ENCODE results near the gene SARS1.
"Not testable (repeated sequence)": the region's sequence is repeated elsewhere in the genome, so short reads cannot be mapped to it uniquely, and the experiment has no call there.

Gene SARS1

GRCh38 chr1:109193653-109194590, 19.8 kb upstream of the SARS1 start:
- peak; percentile 71 to 72 for DNase-seq

DNA sequence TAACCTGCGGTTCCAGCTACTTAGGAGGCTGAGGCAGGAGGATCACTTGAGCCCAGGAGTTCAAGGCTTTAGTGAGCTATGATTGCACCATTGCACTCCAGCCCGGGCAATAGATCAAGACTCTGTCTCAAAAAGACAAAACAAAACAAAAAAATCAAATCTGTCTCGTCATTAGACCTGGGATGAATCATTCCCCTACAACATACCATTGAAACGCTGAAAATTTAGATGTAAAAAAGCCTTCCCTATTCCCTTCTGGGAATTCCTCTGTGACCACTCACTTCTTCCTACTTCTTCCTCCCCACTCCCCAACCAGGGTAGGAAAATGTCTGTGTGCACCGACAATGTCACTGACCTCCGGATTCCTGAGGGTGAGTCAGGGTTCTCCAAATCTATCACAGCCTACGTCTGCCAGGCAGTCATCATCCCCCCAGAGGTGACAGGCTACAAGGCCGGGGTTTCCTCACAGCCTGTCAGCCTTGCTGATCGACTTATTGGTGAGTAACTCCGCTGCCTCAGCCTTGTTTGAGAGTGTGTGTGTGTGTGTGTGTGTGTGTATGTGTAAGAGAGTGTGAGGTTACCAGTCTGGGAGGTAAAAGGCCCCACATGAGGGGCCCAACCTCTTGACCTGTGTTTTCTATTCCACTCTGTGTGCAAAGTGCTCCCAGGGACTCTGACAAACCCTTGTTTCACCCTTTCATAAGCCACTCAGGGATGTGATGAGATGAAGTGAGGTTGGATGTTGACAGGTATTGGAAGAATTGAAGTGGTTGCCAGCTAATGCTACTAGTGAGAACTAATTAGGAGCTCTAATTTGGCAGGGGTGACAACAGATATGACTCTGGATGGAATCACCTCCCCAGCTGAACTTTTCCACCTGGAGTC, 16.3 kb upstream of the SARS1 start:
- DNase-seq = peak in 1 of 2 donors; percentile 40

- DNase-seq = no peak
Observed at GRCh38 chr1:109198043-109198695, 15.5 kb upstream of the SARS1 start.

DNA sequence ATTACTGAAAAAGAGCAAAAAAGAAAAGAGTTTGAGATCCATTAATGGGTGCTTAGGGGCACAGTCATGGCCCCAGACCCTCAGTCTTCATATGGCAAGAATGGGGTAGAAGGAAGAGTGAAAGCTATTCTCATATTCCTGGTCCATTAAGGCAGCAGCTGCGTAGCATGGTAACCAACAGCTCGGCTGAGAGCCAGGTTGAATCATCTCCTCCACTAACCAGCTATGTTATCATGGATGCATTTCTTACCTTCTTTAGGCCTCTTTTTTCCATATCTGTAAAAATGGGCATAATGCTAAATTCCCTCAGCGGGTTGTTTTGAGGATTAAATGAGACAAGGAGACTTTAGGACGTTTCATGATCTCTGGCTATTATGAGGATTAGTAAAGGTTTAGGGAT, 15.0 kb upstream of the SARS1 start:
- no peak for DNase-seq

DNA sequence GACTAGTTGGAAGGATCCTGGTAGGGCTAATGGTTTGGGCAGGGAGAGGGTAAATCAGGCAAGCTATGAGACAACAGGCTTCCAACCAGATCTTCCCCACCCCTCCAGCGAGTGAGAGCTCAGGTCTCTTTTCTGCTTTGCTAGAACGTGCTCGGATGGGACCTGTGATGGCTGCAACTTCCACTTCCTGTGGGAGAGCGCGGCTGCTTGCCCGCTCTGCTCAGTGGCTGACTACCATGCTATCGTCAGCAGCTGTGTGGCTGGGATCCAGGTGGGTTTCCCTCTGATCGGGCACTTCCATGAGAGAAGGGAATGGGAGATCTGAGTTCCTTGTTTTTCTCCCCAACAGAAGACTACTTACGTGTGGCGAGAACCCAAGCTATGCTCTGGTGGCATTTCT, 14.0 kb upstream of the SARS1 start:
- no peak for DNase-seq

DNA sequence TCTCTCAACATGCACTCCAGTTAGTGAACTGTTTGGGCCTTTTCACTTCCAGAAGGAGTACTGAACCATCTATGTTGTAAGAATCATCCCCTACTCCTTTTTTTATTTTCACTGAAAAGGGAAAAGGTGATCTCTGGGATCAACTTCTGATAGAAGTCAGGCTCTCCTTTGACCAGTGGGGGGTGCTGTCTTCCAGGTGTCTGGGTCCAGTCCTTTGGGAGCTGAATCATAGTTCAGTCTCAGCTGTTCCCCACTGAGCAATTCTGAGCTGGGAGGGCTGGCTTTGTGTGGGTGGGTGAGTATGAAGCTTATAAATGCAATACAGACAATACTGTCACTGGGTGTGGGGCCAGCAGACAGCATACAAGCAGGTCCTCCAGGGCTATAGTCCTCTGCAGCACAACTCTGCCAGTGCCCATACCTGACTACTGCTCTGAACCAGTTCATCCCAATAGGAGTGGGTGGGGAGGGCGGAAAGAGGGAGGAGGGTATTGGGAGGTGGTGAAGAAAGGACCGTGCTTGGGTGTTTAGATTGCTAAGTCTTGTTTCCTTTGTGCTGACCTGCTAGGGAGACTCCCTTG, 12.5 kb upstream of the SARS1 start:
- peak; percentile 81 to 91 for DNase-seq

DNA sequence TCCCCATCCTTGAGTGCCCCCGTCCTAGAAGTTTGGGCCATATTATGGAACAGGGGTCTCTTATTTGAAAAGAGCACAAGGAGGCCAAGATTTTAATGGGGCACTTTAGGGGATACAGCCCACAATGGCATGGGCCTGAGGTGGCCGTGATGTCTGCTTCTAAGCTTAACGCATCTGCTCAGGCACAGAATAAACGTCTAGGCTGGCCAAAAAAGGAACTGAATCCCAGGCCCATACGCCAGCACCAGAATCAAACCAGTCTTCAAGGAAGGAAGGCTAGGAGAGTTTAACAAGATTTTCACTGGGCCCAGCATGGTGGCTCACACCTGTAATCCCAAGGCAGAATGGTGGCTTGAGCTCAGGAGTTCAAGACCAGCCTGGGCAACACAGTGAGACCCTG, 9.2 kb upstream of the SARS1 start:
- DNase-seq = no peak

DNA sequence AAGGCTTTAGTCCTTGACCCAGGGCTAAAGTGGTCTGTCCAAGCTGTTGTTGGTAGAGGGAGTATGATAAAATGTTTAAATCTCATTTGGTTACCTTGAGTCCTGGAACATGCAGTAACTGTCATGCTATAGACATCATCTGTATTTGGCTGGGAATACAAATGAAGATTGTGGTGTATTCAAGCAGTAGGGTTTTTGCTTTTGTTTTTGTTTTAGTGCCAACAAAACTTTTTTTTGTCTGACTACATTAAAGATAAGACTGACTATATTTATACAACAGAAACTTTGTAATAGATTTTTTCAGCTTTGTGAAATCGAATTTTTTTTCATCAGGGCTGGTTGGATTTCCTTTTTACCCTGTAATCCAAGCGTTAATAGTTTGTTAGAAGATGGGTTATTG, 7.4 kb upstream of the SARS1 start:
- no peak for DNase-seq

GRCh38 chr1:109207467-109208103, 6.1 kb upstream of the SARS1 start:
- DNase-seq = no peak

GRCh38 chr1:109208394-109208793, 5.3 kb upstream of the SARS1 start:
- no peak for DNase-seq

DNA sequence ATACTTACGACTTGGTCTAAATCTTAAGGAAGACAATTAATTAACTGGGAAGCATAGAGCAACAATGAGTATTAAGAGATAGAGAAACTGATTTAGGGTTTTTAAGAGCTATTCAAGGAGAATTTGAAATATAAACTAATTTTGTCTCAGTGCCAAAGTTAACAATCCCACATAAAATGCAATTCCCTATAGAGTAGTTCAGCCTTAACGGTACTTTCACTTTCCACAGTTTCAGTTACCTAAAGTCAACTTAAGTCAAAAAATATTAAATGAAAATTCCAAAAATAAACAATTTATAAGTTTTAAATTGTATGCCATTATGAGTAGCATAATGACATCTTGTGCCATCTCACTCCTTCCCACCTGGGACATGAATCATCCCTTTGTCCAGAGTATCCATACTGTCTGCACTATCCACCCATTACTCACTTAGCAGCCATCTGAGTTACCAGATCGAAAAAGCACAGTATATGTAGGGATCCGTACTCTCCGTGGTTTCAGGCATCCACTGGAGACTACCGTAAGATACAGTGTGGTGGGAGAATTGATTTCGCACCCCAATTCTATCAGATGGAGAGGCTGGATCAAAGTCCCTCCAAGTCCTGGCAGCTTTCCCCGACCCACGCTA, 4.8 kb upstream of the SARS1 start:
- no peak for DNase-seq

- no peak for DNase-seq
Observed at GRCh38 chr1:109210058-109210457, 3.7 kb upstream of the SARS1 start.

DNA sequence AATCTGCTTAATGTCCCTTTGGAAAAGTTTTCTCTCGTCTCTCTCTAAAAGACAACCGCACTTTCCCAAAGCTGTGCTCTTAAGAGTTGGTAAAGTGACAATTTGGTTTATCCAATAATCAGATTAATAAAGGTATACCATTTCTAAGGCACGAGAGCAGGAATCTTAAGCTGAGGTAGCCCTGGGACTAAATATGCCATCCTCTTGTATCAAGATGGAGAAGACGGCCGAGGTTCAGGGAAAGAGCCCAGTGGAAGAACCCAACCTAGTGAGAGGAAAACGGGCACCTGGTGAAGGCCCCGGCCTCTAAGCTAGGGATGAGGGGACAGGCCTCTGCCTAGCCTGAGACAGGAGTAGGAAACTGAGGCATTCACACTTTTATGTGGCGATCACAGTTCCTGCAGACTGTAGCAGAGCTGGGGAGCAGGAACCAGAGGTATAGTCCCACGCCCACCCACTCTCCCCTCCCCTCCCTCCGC, 334 bp upstream of the SARS1 start:
- DNase-seq = no peak

DNA sequence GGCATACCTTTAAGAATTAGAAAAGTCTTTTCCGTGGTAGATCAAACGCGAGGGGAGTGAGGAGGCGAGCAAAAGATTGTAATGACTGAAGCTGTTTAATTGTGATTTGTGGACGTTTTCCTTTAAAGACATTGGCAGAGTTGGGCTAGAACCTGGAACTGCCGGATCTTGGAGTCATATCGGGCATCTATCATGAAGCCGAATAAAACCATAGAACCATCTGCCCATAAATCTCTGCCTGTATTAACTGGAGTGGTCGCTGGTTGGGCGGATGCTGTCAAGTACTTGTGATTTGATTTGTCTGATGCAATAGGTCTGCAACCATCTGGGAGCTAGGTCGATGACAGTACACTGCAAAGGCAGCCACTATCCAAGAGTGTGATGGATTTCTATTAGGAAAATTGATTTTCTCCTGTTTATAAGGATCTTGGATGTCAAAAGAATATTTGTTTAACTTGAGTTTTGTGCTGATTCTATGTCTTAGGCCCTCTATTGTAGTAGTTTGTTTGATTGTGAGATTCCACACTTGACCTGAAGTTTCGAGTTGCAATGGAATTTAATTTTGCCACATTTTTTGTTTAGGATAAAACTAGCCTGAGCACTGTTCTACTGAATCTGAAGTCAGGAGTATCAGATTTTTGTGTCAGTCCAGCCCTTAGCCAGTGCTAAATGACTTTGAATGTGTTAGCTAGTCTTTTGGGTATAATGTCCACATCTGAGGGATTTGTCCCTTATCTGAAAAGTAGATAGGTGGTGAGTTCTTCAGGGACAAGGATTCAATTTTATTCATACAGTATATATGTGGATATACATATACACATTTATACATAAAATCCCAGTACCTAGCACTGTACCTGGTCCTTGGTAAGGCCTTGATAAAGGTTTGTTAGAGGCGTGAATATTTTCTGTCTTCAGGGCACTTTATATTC, 1.2 kb downstream of the SARS1 start:
- peak; percentile 45 to 69 for DNase-seq

DNA sequence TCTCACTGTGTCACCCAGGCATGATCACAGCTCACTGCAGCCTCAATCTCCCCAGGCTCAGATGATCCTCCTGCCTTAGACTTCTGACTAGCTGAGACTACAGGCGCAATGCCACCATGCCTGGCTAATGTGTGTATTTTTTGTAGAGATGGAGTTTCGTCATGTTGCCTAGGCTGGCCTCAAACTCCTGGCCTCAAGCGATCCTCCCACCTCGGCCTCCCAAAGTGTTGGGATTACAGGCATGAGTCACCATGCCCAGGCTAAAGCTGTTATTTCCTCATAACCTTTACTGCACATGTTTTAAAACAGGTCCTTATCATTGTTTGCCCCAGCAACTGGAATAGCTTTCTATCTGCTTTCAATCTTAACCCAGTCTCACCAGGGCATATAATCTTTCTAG, 2.9 kb downstream of the SARS1 start:
- no peak for DNase-seq

GRCh38 chr1:109218516-109218915, 4.8 kb downstream of the SARS1 start:
- no peak for DNase-seq

DNA sequence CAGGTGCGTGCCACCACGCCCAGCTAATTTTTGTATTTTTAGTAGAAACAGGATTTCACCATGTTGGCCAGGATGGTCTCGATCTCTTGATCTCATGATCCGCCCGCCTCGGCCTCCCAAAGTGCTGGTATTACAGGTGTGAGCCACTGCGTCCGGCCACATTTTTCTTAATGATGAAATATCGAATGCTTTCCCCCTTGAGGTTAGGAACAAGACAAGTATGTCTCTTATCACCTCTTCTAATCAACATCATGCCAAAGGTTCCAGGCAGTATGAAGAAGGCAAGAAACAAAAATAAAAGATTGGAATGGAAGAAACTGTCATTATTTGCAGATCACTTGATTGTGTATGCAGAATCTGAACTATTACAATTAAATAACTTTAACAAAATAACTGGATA, 7.5 kb downstream of the SARS1 start:
- not testable (repeated sequence) for DNase-seq

DNA sequence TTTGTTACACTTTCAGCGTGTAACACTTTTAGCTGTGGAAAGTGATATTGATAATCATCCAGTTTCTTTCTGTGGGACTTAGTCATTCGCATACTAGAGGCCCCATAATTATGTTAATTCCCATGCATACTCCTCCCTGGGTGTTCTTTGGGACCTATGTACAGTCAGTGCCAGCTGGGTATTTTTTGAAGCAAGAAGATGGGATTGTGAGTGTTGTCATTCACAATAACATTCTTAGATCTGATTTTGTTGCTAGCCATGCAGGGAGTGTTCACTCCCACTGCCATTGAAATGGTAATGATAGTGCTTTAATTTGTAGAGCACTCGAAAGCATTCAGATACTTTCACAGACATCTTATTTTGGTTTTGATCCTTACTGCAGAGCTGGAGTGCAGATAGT, 11.6 kb downstream of the SARS1 start:
- no peak for DNase-seq

DNA sequence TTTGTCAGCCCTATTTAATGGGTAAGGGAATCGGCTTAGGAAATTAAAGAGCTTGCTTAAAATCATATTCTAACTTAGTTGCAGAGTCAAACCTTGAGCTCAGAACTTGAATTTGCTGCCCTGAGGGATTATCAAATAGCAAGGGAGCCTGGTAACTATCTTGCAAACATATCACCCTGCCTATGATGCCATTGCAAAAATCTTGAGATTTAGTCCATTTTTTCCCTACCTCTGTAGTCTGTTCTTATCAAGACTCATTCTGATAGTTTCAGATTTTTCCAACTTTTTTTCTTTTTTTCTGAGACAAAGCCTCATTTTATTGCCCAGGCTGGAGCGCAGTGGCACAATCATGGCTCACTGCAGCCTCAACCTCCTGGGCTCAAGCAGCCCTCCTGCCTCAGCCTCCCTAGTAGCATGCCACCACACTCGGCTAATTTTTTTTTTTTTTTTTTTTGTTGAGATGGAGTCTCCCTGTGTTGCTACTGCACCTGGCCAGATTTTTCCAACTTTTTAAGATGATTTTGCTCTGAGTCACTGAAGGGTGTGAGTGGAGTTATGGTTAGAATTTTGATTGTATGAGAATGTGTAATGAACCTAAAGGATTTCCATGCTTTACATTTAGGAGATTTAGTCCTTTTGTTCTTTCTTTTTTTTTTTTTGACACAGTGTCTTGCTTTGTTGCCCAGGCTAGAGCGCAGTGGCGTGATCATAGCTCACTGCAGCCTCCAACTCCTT, 12.2 kb downstream of the SARS1 start:
- DNase-seq = no peak

GRCh38 chr1:109228167-109228566, 14.4 kb downstream of the SARS1 start:
- DNase-seq = no peak
